ENCODE measurements around the gene ITFG2.

Gene ITFG2

DNA sequence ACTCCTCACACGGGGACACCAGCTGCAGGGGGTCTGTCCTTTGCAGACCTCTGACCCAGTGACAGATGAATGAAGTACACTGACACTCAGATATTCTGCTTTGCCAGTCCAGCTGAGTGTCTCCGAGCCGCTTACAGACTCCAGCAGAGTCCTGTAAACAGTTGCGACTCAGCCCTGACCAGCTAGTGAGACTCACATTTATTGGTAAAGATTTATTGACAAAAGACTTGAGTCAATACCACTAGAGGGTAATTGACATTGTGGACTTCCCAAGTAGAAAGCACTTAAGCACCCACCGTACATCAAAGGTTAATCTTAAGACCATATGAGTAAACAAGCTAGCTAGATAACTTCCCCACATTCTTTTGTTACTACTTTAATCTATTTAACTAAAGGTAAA lies 27.5 kb upstream of the ITFG2 start:
- H2AFZ ChIP-seq (ENCODE audit: low read length) = no peak overlapping the region
- no peaks in the 10 kb centered on the region for H3F3A ChIP-seq (ENCODE audit: low read depth)
- H3K9me3 ChIP-seq (ENCODE audit: insufficient read depth, low read depth, low read length) = no peaks in the 10 kb centered on the region
- H4K20me1 ChIP-seq (ENCODE audit: insufficient read depth, low read length, poor library complexity, severe bottlenecking) = no peaks in the 10 kb centered on the region
- H3K4me3 ChIP-seq (ENCODE audit: low read length, poor library complexity, severe bottlenecking) = no peak overlapping the region
- H3K27me3 ChIP-seq (ENCODE audit: insufficient read depth, low read length, poor library complexity, severe bottlenecking) = no peaks in the 10 kb centered on the region
- no peaks in the 10 kb centered on the region for H3K36me3 ChIP-seq (ENCODE audit: insufficient read depth, low read length)
- H3K79me2 ChIP-seq (ENCODE audit: insufficient read depth, low read length) = no peaks in the 10 kb centered on the region
- no peak overlapping the region for H3K4me2 ChIP-seq (ENCODE audit: low read depth, low read length, poor library complexity, severe bottlenecking)
- no peak overlapping the region for H3K9ac ChIP-seq (ENCODE audit: low read depth, low read length, poor library complexity, severe bottlenecking)
- no peaks in the 10 kb centered on the region for H3K4me1 ChIP-seq (ENCODE audit: insufficient read depth, low read length, poor library complexity, severe bottlenecking)
- H3K9me2 ChIP-seq (replicated peaks; ENCODE audit: low read depth, low read length) = no peaks in the 10 kb centered on the region
- TF ChIP-seq, protein P1, sequence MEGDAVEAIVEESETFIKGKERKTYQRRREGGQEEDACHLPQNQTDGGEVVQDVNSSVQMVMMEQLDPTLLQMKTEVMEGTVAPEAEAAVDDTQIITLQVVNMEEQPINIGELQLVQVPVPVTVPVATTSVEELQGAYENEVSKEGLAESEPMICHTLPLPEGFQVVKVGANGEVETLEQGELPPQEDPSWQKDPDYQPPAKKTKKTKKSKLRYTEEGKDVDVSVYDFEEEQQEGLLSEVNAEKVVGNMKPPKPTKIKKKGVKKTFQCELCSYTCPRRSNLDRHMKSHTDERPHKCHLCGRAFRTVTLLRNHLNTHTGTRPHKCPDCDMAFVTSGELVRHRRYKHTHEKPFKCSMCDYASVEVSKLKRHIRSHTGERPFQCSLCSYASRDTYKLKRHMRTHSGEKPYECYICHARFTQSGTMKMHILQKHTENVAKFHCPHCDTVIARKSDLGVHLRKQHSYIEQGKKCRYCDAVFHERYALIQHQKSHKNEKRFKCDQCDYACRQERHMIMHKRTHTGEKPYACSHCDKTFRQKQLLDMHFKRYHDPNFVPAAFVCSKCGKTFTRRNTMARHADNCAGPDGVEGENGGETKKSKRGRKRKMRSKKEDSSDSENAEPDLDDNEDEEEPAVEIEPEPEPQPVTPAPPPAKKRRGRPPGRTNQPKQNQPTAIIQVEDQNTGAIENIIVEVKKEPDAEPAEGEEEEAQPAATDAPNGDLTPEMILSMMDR (conservative IDR thresholded peaks at IDR 0.05; ENCODE audit: low read length) = no peak
- TF ChIP-seq EZH2phosphoT487 (IDR thresholded peaks at IDR 0.05; ENCODE audit: borderline replicate concordance) = no peak

DNA sequence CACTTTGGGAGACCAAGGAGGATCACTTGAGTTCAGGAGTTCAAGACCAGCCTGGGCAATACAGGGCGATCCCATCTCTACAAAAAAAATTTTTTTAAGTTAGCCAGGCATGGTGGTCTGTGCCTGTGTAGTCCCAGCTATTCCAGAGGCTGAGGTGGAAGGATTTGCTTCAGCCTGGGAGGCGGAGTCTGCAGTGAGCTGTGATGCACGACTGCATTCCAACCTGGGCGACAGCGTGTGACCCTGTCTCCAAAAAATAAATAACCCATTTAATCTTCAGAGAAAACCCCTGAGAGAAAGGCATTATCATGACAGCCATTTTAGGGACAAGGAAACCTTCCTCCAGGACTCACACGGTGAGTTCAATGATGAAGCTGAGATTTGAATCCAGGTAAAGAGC lies 21.4 kb upstream of the ITFG2 start:
- H3K9ac ChIP-seq (ENCODE audit: low read depth, low read length, poor library complexity, severe bottlenecking) = no peak overlapping the region

DNA sequence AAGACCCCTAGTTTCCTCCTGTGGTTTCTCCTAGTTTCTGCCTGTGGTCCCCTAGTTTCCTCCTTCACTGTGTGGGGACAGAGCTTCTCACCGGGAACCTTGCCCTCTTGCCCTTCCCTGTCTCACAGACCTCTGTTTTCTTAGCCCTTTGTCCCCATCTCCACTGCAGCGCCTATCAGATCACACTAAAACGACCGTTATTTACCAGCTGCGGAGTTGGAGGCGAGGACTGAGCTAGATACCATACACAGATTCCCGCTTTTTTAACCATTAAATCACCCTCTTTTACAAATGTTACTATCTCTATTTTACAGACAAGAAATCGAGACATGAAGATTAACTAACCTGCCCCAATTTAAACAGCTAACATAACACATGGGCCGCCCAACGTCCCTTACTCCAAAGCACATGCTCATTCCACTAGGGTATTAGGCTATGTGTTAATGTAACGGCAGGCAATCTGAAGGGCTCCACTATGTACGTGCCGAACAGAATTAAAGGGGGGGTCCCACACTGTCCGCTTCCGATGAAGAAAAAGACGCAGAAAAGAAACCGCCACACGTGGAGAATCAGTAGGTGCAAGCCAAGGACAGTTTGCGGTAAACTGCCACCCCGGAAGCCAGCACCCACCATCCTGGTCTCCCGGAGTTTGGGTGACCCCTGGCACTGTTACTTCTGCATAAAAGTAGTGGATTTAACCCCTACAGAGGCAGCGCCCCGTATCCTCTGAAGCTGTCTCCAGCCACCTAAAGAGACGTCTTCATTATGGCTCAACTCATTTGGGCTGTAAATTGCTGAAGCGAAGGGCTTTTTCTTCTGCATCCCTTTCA lies 19.6 kb upstream of the ITFG2 start:
- Histone ChIP-seq H3K9me2 (replicated peaks; ENCODE audit: low read depth, low read length) (no peaks in the 10 kb centered on the region), H4K20me1 (ENCODE audit: insufficient read depth, low read length, poor library complexity, severe bottlenecking) (peaks cover 21% of the 10 kb centered on the region), H3K4me1 (ENCODE audit: insufficient read depth, low read length, poor library complexity, severe bottlenecking) (peaks cover 30% of the 10 kb centered on the region), H3K36me3 (ENCODE audit: insufficient read depth, low read length) (0 out of 2 replicates have a peak, but pooled peaks cover 6% of the 10 kb centered on the region), H3K4me3 (ENCODE audit: low read length, poor library complexity, severe bottlenecking) (no peak overlapping the region), H3K9me3 (ENCODE audit: insufficient read depth, low read depth, low read length) (no peaks in the 10 kb centered on the region), H3K9ac (ENCODE audit: low read depth, low read length, poor library complexity, severe bottlenecking) (no peak overlapping the region), H3K79me2 (ENCODE audit: insufficient read depth, low read length) (peaks cover 24% of the 10 kb centered on the region), H3K27me3 (ENCODE audit: insufficient read depth, low read length, poor library complexity, severe bottlenecking) (no peaks in the 10 kb centered on the region), H3F3A (ENCODE audit: low read depth) (no peaks in the 10 kb centered on the region), H3K4me2 (ENCODE audit: low read depth, low read length, poor library complexity, severe bottlenecking) (peak overlapping the region; percentile 93), H2AFZ (ENCODE audit: low read length) (no peak overlapping the region)
- TF ChIP-seq, protein P1 (conservative IDR thresholded peaks at IDR 0.05; ENCODE audit: low read length) = no peak
- TF ChIP-seq EZH2phosphoT487 (IDR thresholded peaks at IDR 0.05; ENCODE audit: borderline replicate concordance) = no peak

More for the DNA sequence above, 21.4 kb upstream of the ITFG2 start:
- peaks cover 3% of the 10 kb centered on the region for H4K20me1 ChIP-seq (ENCODE audit: insufficient read depth, low read length, poor library complexity, severe bottlenecking)
- no peaks in the 10 kb centered on the region for H3K27me3 ChIP-seq (ENCODE audit: insufficient read depth, low read length, poor library complexity, severe bottlenecking)
- TF ChIP-seq, protein P1 (conservative IDR thresholded peaks at IDR 0.05; ENCODE audit: low read length) = no peak
- no peak for TF ChIP-seq EZH2phosphoT487 (IDR thresholded peaks at IDR 0.05; ENCODE audit: borderline replicate concordance)
- H3F3A ChIP-seq (ENCODE audit: low read depth) = no peaks in the 10 kb centered on the region
- H3K4me3 ChIP-seq (ENCODE audit: low read length, poor library complexity, severe bottlenecking) = no peak overlapping the region
- no peaks in the 10 kb centered on the region for H3K9me3 ChIP-seq (ENCODE audit: insufficient read depth, low read depth, low read length)
- no peak overlapping the region for H2AFZ ChIP-seq (ENCODE audit: low read length)
- H3K79me2 ChIP-seq (ENCODE audit: insufficient read depth, low read length) = peaks cover 6% of the 10 kb centered on the region
- H3K4me2 ChIP-seq (ENCODE audit: low read depth, low read length, poor library complexity, severe bottlenecking) = no peak overlapping the region
- H3K36me3 ChIP-seq (ENCODE audit: insufficient read depth, low read length) = no peaks in the 10 kb centered on the region
- H3K4me1 ChIP-seq (ENCODE audit: insufficient read depth, low read length, poor library complexity, severe bottlenecking) = peaks cover 14% of the 10 kb centered on the region
- no peaks in the 10 kb centered on the region for H3K9me2 ChIP-seq (replicated peaks; ENCODE audit: low read depth, low read length)

Data from Loucy (cell line).